Endometrial microvascular endothelial cells (primary cell): ENCODE data around the gene KCTD21. TPM values are rescaled to one million over a fixed set of nuclear protein-coding genes. Genes with fewer than 3 reads are reported as not detected.

Experiments used
- in situ Hi-C: cut with HindIII; loops from 2 replicates; pipeline ENCODE4 v1.10.0; 2017; ENCODE audit warnings: low sequenced_read_pairs, low pct_unique_long_range_greater_than_20kb; ENCODE audit errors: inconsistent ontology term
- total RNA-seq: library from RNA; depleted of rRNA; stranded (reverse); fragments of >200 nt; gene quantifications from one replicate; pipeline ENCODE4 v1.2.3, GENCODE V29; 2015; ENCODE audit errors: inconsistent ontology term

The KCTD21 gene
- total RNA-seq, 1 donor from 2014 or later, result 8.1 TPM

- in situ Hi-C loops, result no loop called here
Measured at GRCh38 chr11:78160557-78160956, 27.9 kb downstream of the KCTD21 start.

GRCh38 chr11:78158987-78159652 is 29.3 kb downstream of the KCTD21 start:
- in situ Hi-C loops, result no loop called here

GRCh38 chr11:78156127-78156844 is 32.1 kb downstream of the KCTD21 start:
- in situ Hi-C loops, result no loop called here

GRCh38 chr11:78151804-78152203 is 36.6 kb downstream of the KCTD21 start:
- in situ Hi-C loops, result no loop called here

- in situ Hi-C loops, result no loop called here
Measured at GRCh38 chr11:78150754-78151153, 37.7 kb downstream of the KCTD21 start.

GRCh38 chr11:78150346-78150745 is 38.1 kb downstream of the KCTD21 start:
- in situ Hi-C loops, result no loop called here

- in situ Hi-C loops, result no loop called here
Measured at GRCh38 chr11:78149646-78150045, 38.8 kb downstream of the KCTD21 start.

- in situ Hi-C loops, result no loop called here
Measured at GRCh38 chr11:78147807-78148206, 40.6 kb downstream of the KCTD21 start.

GRCh38 chr11:78145511-78146025 is 42.9 kb downstream of the KCTD21 start:
- in situ Hi-C loops, result no loop called here

GRCh38 chr11:78140392-78141077 is 47.9 kb downstream of the KCTD21 start:
- in situ Hi-C loops, result no loop called here

- in situ Hi-C loops, result no loop called here
Measured at GRCh38 chr11:78139422-78140391, 48.7 kb downstream of the KCTD21 start, which contains the start of gene ALG8. Gene ALG8, minus strand, starts transcription at chr11:78139626. Its CDS starts 38 bp downstream, at chr11:78139588.

- in situ Hi-C loops, result no loop called here
Measured at GRCh38 chr11:78138694-78139421, 49.6 kb downstream of the KCTD21 start.

GRCh38 chr11:78138291-78138690 is 50.1 kb downstream of the KCTD21 start:
- in situ Hi-C loops, result no loop called here

- in situ Hi-C loops, result no loop called here
Measured at GRCh38 chr11:78132475-78132874, 56.0 kb downstream of the KCTD21 start.

GRCh38 chr11:78131956-78132355 is 56.5 kb downstream of the KCTD21 start:
- in situ Hi-C loops, result no loop called here

GRCh38 chr11:78127403-78127802 is 61.0 kb downstream of the KCTD21 start:
- in situ Hi-C loops, result no loop called here
